Cardiac muscle cell (in vitro differentiated cells and primary cell): ENCODE results near the gene HIP1R. TPM values are rescaled to one million over a fixed set of nuclear protein-coding genes. Genes with fewer than 3 reads are reported as not detected.

ENCODE experiments used
- DNase-seq, 2 donors: peaks; one replicate each; pipeline versions ENCODE4 v3.0.0 to v3.0.0-alpha.2; 2010 to 2017; ENCODE audit warnings: low read depth in 1 of 2, low spot score in 1 of 2
- H3K27ac ChIP-seq: fragments of 200-600 bp; sonication (generic); 2 replicates; pipeline ENCODE4 v1.5.1; 2016
- H3K27me3 ChIP-seq: fragments of 200-600 bp; sonication (generic); 2 replicates; pipeline ENCODE4 v1.6.0; 2016; ENCODE audit warnings: control low read depth
- H3K36me3 ChIP-seq: fragments of 200-600 bp; sonication (generic); 2 replicates; pipeline ENCODE4 v1.5.1; 2016; ENCODE audit warnings: control low read depth
- H3K4me1 ChIP-seq: fragments of 200-600 bp; sonication (generic); 2 replicates; pipeline ENCODE4 v1.8.1; 2017; ENCODE audit warnings: low read depth, mild to moderate bottlenecking, mixed run types
- H3K4me3 ChIP-seq: fragments of 200-600 bp; sonication (generic); 2 replicates; pipeline ENCODE4 v1.5.1; 2016; ENCODE audit warnings: mild to moderate bottlenecking
- H3K9me3 ChIP-seq: fragments of 200-600 bp; sonication (generic); 2 replicates; pipeline ENCODE4 v1.5.1; 2017; ENCODE audit warnings: low read depth, mild to moderate bottlenecking, control low read depth
- CTCF ChIP-seq: IDR thresholded peaks from 2 replicates; pipeline ENCODE4 v1.5.1; 2012; ENCODE audit warnings: low read depth, mild to moderate bottlenecking, low read length
- polyA plus RNA-seq: library from polyadenylated mRNA; unstranded; fragments of >200 nt; fragmentation: Nextera tagmentation; extraction: Ambion mirVana; gene quantifications from 2 replicates; pipeline ENCODE4 v1.2.1, GENCODE V29; 2016
- total RNA-seq: library from RNA; depleted of rRNA; stranded (reverse); fragments of >200 nt; gene quantifications from 2 replicates; pipeline ENCODE4 v1.2.3, GENCODE V29; 2016

Gene HIP1R
- total and polyA plus RNA-seq, 2 experiments from 2014 or later: 18.3 to 38.4 TPM

- H3K9me3 ChIP-seq: no peaks in the 10 kb centered on the region
- peaks cover 30% of the 10 kb centered on the region for H3K4me1 ChIP-seq
- no peak overlapping the region for H3K4me3 ChIP-seq
- no peak for DNase-seq
- no peaks in the 10 kb centered on the region for H3K27me3 ChIP-seq
- H3K27ac ChIP-seq: no peak overlapping the region
- no peak for TF ChIP-seq CTCF
- peaks cover 20% of the 10 kb centered on the region for H3K36me3 ChIP-seq
Observed at GRCh38 chr12:122868471-122869177, 33.4 kb downstream of the HIP1R start.

GRCh38 chr12:122869207-122869973 is 34.1 kb downstream of the HIP1R start:
- Histone ChIP-seq H3K36me3 (peaks cover 20% of the 10 kb centered on the region), H3K27ac (no peak overlapping the region), H3K9me3 (no peaks in the 10 kb centered on the region), H3K27me3 (no peaks in the 10 kb centered on the region), H3K4me3 (no peak overlapping the region), H3K4me1 (peaks cover 36% of the 10 kb centered on the region)
- no peak for TF ChIP-seq CTCF
- no peak for DNase-seq

- Histone ChIP-seq H3K27me3 (no peaks in the 10 kb centered on the region), H3K9me3 (no peaks in the 10 kb centered on the region), H3K36me3 (peaks cover 20% of the 10 kb centered on the region), H3K4me3 (no peak overlapping the region), H3K27ac (no peak overlapping the region), H3K4me1 (peaks cover 37% of the 10 kb centered on the region)
- no peak for DNase-seq
- no peak for TF ChIP-seq CTCF
Observed at GRCh38 chr12:122870163-122870842, 35.0 kb downstream of the HIP1R start.

GRCh38 chr12:122870867-122871664 is 35.8 kb downstream of the HIP1R start:
- Histone ChIP-seq H3K4me3 (no peak overlapping the region), H3K9me3 (no peaks in the 10 kb centered on the region), H3K4me1 (peaks cover 37% of the 10 kb centered on the region), H3K27me3 (no peaks in the 10 kb centered on the region), H3K36me3 (peaks cover 20% of the 10 kb centered on the region), H3K27ac (no peak overlapping the region)
- peak in 1 of 2 donors; percentile 77 for DNase-seq
- no peak for TF ChIP-seq CTCF
